GM18861 (cell line): Measurements from ENCODE around the gene PCDHA1.
"Not testable (repeated sequence)": the region's sequence is repeated elsewhere in the genome, so short reads cannot be mapped to it uniquely, and the experiment has no call there.

ENCODE experiments used
- ATAC-seq: cut with Tn5 transposase; IDR thresholded peaks from one replicate; pipeline ENCODE4 v1.9.1; 2021; ENCODE audit not compliant: unreplicated experiment

The PCDHA1 gene

DNA sequence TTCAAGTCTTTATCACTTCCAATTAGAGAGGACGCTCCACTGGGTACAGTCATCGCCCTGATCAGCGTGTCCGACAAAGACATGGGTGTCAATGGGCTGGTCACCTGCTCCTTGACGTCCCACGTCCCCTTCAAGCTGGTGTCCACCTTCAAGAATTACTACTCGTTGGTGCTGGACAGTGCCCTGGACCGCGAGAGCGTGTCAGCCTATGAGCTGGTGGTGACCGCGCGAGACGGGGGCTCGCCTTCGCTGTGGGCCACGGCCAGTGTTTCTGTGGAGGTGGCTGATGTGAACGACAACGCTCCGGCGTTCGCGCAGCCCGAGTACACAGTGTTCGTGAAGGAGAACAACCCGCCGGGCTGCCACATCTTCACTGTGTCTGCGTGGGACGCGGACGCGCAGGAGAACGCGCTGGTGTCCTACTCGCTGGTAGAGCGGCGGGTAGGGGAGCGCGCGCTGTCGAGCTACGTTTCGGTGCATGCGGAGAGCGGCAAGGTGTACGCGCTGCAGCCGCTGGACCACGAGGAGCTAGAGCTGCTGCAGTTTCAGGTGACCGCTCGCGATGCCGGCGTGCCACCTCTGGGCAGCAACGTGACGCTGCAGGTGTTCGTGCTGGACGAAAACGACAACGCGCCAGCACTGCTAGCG is 22.4 kb downstream of the PCDHA1 start:
- not testable (repeated sequence) for ATAC-seq

DNA sequence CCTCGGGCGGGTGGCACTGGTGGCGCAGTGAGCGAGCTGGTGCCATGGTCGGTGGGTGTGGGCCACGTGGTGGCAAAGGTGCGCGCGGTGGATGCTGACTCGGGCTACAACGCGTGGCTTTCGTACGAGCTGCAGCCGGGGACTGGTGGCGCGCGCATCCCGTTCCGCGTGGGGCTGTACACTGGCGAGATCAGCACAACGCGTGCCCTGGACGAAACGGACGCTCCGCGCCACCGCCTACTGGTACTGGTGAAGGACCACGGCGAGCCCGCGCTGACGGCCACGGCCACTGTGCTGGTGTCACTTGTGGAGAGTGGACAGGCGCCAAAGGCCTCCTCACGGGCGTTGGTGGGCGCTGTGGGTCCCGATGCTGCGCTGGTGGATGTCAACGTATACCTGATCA is 22.9 kb downstream of the PCDHA1 start:
- ATAC-seq = no peak

DNA sequence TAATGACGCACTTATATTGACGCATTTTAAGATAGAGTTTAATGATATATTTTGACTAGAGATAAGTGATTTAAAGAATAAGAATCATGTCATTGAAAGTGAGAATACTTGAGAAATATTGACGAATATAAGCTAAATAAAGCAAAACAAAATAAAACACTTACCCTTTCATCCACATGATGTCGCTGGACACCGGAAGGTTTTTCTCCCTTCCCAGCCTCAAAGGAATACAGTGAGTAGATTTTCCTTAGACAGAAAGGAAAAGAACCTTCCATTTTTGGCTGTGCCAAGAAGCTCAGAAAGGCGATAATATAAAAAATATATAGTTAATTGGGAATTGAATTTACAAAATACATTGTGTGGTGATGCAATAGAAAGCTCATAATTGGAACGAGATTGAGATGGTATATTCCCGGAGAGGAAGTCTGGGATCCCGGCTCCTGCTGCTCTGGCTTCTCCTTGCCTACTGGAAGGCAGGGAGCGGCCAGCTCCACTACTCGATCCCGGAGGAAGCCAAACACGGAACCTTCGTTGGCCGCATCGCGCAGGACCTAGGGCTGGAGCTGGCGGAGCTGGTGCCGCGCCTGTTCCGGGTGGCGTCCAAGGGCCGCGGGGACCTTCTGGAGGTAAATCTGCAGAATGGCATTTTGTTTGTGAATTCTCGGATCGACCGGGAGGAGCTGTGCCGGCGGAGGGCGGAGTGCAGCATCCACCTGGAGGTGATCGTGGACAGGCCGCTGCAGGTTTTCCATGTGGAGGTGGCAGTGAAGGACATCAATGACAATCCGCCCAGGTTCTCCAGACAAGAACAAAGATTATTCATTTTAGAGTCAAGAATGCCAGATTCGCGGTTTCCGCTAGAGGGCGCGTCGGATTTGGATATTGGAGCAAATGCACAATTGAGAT is 35.7 kb downstream of the PCDHA1 start, which contains the start of gene PCDHA5:
Gene PCDHA5 (plus strand): TSS at position 239 of the 906 bp plus-strand sequence.
- ATAC-seq = no peak

DNA sequence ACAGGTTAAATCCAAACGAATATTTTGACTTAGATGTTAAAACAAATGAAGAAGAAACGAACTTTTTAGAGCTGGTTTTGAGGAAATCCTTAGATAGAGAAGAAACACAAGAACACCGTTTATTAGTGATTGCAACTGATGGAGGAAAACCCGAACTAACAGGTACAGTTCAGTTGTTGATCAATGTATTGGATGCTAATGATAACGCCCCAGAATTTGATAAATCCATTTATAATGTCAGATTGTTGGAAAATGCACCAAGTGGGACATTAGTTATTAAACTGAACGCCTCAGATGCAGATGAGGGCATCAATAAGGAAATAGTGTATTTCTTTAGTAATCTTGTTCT is 36.3 kb downstream of the PCDHA1 start:
- ATAC-seq = no peak

DNA sequence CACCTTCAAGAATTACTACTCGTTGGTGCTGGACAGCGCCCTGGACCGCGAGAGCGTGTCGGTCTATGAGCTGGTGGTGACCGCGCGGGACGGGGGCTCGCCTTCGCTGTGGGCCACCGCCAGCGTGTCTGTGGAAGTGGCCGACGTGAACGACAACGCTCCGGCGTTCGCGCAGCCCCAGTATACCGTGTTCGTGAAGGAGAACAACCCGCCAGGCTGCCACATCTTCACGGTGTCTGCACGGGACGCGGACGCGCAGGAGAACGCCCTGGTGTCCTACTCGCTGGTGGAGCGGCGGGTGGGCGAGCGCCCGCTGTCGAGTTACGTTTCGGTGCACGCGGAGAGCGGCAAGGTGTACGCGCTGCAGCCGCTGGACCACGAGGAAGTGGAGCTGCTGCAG is 37.0 kb downstream of the PCDHA1 start:
- ATAC-seq = not testable (repeated sequence)

DNA sequence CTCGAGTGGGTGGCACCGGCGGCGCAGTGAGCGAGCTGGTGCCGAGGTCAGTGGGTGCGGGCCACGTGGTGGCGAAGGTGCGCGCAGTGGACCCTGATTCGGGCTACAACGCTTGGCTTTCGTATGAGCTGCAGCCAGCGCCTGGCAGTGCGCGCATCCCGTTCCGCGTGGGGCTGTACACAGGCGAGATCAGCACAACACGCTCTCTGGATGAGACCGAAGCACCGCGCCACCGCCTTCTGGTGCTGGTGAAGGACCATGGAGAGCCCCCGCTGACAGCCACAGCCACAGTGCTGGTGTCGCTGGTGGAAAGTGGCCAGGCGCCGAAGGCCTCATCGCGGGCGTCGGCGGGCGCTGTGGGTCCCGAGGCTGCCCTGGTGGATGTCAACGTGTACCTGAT is 37.5 kb downstream of the PCDHA1 start:
- ATAC-seq = no peak

DNA sequence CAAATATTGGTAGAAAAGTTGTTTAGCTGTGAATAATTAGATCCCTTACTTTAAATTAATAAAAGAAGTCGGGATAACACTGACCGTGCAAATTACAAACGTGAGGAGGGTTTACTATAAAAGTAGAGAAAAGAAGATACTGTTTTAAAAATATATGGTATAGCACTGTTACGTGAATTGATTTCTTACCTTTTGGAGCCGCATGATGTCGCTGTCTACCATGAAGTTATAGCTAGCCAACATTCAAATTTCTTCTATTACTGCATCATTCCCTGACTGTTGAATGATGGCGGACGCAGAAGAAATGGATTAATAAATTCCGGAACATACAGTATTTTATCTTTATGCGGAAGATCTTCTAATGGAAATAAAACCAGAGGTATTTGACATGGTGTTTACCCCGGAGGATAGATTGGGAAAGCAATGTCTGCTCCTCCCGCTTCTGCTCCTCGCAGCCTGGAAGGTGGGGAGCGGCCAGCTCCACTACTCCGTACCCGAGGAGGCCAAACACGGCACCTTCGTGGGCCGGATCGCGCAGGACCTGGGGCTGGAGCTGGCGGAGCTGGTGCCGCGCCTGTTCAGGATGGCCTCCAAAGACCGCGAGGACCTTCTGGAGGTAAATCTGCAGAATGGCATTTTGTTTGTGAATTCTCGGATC is 41.9 kb downstream of the PCDHA1 start, which contains the start of gene PCDHA6:
Gene PCDHA6 (plus strand): TSS at position 257 of the 658 bp plus-strand sequence. CDS start 132 bp downstream, at position 389.
- no peak for ATAC-seq

DNA sequence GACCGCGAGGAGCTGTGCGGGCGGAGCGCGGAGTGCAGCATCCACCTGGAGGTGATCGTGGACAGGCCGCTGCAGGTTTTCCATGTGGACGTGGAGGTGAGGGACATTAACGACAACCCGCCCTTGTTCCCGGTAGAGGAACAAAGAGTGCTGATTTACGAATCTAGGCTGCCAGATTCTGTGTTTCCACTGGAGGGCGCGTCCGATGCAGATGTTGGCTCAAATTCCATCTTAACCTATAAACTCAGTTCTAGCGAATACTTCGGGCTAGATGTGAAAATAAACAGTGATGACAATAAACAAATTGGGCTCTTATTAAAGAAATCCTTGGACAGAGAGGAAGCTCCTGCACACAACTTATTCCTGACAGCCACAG is 42.4 kb downstream of the PCDHA1 start:
- no peak for ATAC-seq

DNA sequence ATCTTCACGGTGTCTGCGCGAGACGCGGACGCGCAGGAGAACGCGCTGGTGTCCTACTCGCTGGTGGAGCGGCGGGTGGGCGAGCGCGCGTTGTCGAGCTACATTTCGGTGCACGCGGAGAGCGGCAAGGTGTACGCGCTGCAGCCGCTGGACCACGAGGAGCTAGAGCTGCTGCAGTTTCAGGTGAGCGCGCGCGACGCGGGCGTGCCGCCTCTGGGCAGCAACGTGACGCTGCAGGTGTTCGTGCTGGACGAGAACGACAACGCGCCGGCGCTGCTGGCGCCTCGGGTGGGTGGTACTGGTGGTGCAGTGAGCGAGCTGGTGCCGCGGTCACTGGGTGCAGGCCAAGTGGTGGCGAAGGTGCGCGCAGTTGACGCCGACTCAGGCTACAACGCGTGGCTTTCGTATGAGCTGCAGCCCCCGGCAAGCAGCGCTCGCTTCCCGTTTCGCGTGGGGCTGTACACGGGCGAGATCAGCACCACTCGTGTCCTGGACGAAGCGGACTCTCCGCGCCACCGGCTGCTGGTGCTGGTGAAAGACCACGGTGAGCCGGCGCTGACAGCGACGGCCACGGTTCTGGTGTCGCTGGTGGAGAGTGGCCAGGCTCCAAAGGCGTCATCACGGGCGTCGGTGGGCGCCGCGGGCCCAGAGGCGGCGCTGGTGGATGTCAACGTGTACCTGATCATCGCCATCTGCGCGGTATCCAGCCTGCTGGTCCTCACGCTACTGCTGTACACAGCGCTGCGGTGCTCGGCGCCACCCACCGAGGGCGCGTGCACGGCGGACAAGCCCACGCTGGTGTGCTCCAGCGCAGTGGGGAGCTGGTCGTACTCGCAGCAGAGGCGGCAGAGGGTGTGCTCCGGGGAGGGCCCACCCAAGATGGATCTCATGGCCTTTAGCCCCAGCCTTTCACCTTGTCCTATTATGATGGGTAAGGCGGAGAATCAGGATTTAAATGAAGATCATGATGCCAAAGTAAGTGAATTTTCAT is 43.9 kb downstream of the PCDHA1 start:
- ATAC-seq = not testable (repeated sequence)

DNA sequence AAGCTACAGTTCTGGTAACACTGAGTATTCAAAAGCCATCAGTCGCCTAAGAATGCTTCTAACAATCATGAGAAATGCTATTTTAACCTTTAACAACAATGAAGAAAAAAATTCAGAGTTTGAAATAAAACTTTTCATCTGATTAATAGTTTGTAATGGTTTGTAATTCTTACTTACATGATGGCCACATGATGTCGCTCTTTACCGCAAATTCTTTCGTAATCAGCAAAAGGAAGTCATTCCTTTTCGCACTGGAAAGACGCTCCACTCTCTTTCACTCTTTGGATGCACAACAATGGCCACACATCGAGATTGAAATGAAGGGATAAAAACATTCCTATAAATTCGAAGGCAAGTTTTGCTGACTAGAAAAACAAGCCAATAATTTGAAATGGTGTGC is 48.1 kb downstream of the PCDHA1 start, which contains the start of gene PCDHA7:
Gene PCDHA7 (plus strand): TSS at position 277 of the 400 bp plus-strand sequence. CDS start 115 bp downstream, at position 392.
- no peak for ATAC-seq

DNA sequence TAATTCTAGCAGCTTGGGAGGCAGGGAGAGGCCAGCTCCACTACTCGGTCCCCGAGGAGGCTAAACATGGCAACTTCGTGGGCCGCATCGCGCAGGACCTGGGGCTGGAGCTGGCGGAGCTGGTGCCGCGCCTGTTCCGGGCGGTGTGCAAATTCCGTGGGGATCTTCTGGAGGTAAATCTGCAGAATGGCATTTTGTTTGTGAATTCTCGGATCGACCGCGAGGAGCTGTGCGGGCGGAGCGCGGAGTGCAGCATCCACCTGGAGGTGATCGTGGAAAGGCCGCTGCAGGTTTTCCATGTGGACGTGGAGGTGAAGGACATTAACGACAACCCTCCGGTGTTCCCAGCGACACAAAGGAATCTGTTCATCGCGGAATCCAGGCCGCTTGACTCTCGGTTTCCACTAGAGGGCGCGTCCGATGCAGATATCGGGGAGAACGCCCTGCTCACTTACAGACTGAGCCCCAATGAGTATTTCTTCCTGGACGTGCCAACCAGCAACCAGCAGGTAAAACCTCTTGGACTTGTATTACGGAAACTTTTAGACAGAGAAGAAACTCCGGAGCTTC is 48.6 kb downstream of the PCDHA1 start:
- ATAC-seq = not testable (repeated sequence)

DNA sequence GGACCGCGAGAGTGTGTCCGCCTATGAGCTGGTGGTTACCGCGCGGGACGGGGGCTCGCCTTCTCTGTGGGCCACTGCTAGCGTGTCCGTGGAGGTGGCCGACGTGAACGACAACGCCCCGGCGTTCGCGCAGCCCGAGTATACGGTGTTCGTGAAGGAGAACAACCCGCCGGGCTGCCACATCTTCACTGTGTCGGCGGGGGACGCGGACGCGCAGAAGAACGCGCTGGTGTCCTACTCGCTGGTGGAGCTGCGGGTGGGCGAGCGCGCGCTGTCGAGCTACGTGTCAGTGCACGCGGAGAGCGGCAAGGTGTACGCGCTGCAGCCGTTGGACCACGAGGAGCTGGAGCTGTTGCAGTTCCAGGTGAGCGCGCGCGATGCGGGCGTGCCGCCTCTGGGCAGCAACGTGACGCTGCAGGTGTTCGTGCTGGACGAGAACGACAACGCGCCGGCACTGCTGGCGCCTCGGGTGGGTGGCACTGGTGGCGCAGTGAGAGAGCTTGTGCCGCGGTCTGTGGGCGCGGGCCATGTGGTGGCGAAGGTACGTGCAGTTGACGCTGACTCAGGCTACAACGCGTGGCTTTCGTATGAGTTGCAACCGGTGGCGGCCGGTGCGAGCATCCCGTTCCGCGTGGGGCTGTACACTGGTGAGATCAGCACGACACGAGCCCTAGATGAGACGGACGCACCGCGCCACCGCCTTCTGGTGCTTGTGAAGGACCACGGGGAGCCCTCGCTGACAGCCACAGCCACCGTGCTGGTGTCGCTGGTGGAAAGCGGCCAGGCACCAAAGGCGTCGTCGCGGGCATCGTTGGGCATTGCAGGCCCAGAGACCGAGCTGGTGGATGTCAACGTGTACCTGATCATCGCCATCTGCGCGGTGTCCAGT is 49.9 kb downstream of the PCDHA1 start:
- no peak for ATAC-seq

DNA sequence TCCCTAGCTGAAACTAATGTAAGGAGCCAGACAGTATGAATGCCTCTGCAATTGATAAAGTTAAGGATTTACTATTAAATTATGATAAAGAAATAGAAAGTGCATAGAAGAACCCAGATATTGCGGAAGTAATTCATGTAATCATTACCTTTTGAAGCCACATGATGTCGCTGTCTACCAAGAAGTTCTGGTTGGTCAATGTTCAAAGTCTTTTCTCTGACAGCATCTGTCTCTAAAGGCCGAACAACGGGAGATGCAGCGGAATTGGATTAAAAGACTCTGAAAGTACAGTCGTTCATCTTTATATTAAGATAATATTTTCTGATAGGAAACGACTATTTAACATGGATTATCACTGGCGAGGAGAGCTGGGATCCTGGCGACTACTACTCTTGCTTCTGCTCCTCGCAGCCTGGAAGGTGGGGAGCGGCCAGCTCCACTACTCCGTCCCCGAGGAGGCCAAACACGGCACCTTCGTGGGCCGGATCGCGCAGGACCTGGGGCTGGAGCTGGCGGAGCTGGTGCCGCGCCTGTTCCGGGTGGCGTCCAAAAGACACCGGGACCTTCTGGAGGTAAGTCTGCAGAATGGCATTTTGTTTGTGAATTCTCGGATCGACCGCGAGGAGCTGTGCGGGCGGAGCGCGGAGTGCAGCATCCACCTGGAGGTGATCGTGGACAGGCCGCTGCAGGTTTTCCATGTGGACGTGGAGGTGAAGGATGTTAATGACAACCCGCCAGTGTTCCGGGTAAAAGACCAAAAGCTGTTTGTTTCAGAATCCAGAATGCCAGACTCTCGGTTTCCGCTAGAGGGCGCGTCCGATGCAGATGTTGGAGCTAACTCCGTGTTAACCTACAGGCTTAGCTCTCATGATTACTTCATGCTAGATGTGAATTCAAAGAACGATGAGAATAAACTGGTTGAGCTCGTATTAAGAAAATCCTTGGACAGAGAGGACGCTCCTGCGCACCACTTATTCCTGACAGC is 55.3 kb downstream of the PCDHA1 start, which contains the start of gene PCDHA8:
Gene PCDHA8 (plus strand): TSS at position 210 of the 985 bp plus-strand sequence. CDS start 135 bp downstream, at position 345.
- ATAC-seq = no peak

DNA sequence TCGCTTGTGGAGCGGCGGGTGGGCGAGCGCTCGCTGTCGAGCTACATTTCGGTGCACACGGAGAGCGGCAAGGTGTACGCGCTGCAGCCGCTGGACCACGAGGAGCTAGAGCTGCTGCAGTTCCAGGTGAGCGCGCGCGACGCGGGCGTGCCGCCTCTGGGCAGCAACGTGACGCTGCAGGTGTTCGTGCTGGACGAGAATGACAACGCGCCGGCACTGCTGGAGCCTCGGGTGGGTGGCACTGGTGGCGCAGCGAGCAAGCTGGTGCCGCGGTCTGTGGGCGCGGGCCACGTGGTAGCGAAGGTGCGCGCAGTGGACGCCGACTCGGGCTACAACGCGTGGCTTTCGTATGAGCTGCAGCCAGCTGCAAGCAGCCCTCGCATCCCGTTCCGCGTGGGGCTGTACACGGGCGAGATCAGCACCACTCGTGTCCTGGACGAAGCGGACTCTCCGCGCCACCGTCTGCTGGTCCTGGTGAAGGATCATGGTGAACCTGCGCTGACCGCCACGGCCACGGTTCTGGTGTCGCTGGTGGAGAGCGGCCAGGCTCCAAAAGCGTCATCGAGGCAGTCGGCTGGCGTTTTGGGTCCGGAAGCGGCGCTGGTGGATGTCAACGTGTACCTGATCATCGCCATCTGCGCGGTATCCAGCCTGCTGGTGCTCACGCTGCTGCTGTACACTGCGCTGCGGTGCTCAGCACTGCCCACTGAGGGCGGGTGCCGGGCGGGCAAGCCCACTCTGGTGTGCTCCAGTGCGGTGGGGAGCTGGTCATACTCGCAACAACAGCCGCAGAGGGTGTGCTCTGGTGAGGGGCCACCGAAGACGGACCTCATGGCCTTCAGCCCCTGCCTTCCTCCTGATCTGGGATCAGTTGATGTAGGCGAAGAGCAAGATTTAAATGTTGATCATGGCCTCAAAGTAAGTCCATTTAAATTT is 57.1 kb downstream of the PCDHA1 start:
- ATAC-seq = no peak

DNA sequence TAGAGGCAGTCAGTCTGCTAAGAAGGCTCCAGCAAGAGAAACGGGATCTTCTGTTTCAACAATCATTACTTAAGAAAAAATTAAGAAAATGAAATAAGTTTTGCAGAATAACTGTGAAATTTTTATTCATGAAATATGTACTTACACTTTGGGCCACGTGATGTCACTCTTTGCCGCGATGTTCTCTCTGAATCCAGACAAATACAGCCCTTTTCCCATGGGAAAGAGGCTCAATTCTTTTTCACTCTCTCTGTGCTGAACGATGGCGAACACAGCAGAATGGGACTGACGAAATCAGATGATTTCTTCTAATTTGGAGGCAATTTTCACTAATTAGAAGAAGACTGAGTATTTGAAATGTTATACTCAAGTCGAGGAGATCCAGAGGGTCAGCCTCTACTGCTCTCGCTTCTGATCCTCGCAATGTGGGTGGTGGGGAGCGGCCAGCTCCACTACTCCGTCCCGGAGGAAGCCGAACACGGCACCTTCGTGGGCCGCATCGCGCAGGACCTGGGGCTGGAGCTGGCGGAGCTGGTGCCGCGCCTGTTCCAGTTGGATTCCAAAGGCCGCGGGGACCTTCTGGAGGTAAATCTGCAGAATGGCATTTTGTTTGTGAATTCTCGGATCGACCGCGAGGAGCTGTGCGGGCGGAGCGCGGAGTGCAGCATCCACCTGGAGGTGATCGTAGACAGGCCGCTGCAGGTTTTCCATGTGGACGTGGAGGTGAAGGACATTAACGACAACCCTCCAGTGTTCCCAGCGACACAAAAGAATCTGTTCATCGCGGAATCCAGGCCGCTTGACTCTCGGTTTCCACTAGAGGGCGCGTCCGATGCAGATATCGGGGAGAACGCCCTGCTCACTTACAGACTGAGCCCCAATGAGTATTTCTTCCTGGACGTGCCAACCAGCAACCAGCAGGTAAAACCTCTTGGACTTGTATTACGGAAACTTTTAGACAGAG is 62.5 kb downstream of the PCDHA1 start, which contains the start of gene PCDHA9:
Gene PCDHA9 (plus strand): TSS at position 244 of the 964 bp plus-strand sequence. CDS start 114 bp downstream, at position 358.
- not testable (repeated sequence) for ATAC-seq
